IPS-18a (cell line): ENCODE measurements around the gene SASH1.

Experiments
- H3K27ac ChIP-seq: one replicate; pipeline ENCODE4 v1.5.1; 2013; ENCODE audit warnings: low read length
- H3K27me3 ChIP-seq: one replicate; pipeline ENCODE4 v1.6.1; 2013; ENCODE audit warnings: mild to moderate bottlenecking, low read length; ENCODE audit not compliant: control insufficient read depth, insufficient read depth
- H3K36me3 ChIP-seq: one replicate; pipeline ENCODE4 v1.6.1; 2013; ENCODE audit warnings: low read depth, low read length; ENCODE audit not compliant: control insufficient read depth
- H3K4me1 ChIP-seq: one replicate; pipeline ENCODE4 v1.6.1; 2013; ENCODE audit warnings: low read depth, low read length; ENCODE audit not compliant: control insufficient read depth
- H3K4me3 ChIP-seq: one replicate; pipeline ENCODE4 v1.5.1; 2013; ENCODE audit warnings: low read length
- H3K9ac ChIP-seq: one replicate; pipeline ENCODE4 v1.6.1; 2013; ENCODE audit warnings: mild to moderate bottlenecking, low read length, moderate library complexity
- H3K9me3 ChIP-seq: one replicate; pipeline ENCODE4 v1.6.1; 2013; ENCODE audit warnings: low read depth, low read length; ENCODE audit not compliant: control insufficient read depth

Gene SASH1

GRCh38 chr6:148414092-148414489 is 71.5 kb downstream of the SASH1 start:
- no peaks in the 10 kb centered on the region for H3K9me3 ChIP-seq
- H3K27me3 ChIP-seq, result no peaks in the 10 kb centered on the region
- no peak overlapping the region for H3K27ac ChIP-seq
- peaks cover 15% of the 10 kb centered on the region for H3K4me1 ChIP-seq
- H3K4me3 ChIP-seq, result no peak overlapping the region
- no peaks in the 10 kb centered on the region for H3K36me3 ChIP-seq
- H3K9ac ChIP-seq, result no peak overlapping the region

GRCh38 chr6:148414836-148415235 is 72.2 kb downstream of the SASH1 start:
- Histone ChIP-seq H3K9me3 (no peaks in the 10 kb centered on the region), H3K9ac (no peak overlapping the region), H3K4me3 (no peak overlapping the region), H3K4me1 (peaks cover 15% of the 10 kb centered on the region), H3K27me3 (no peaks in the 10 kb centered on the region), H3K27ac (no peak overlapping the region), H3K36me3 (no peaks in the 10 kb centered on the region)

GRCh38 chr6:148415511-148416260 is 73.0 kb downstream of the SASH1 start:
- Histone ChIP-seq H3K4me3 (no peak overlapping the region), H3K9ac (no peak overlapping the region), H3K4me1 (peaks cover 15% of the 10 kb centered on the region), H3K36me3 (no peaks in the 10 kb centered on the region), H3K9me3 (no peaks in the 10 kb centered on the region), H3K27ac (no peak overlapping the region), H3K27me3 (no peaks in the 10 kb centered on the region)

GRCh38 chr6:148416330-148416965 is 73.8 kb downstream of the SASH1 start:
- H3K9me3 ChIP-seq, result no peaks in the 10 kb centered on the region
- no peak overlapping the region for H3K27ac ChIP-seq
- H3K36me3 ChIP-seq, result no peaks in the 10 kb centered on the region
- peaks cover 15% of the 10 kb centered on the region for H3K4me1 ChIP-seq
- no peak overlapping the region for H3K9ac ChIP-seq
- no peaks in the 10 kb centered on the region for H3K27me3 ChIP-seq
- no peak overlapping the region for H3K4me3 ChIP-seq

GRCh38 chr6:148417045-148417444 is 74.4 kb downstream of the SASH1 start:
- Histone ChIP-seq H3K4me1 (peaks cover 15% of the 10 kb centered on the region), H3K4me3 (no peak overlapping the region), H3K36me3 (no peaks in the 10 kb centered on the region), H3K9ac (no peak overlapping the region), H3K9me3 (no peaks in the 10 kb centered on the region), H3K27me3 (no peaks in the 10 kb centered on the region), H3K27ac (no peak overlapping the region)

GRCh38 chr6:148419430-148419829 is 76.8 kb downstream of the SASH1 start:
- H3K27ac ChIP-seq, result no peak overlapping the region
- no peaks in the 10 kb centered on the region for H3K9me3 ChIP-seq
- no peaks in the 10 kb centered on the region for H3K27me3 ChIP-seq
- no peaks in the 10 kb centered on the region for H3K36me3 ChIP-seq
- no peaks in the 10 kb centered on the region for H3K4me1 ChIP-seq
- H3K9ac ChIP-seq, result no peak overlapping the region
- H3K4me3 ChIP-seq, result no peak overlapping the region

- Histone ChIP-seq H3K9ac (no peak overlapping the region), H3K27ac (no peak overlapping the region), H3K36me3 (no peaks in the 10 kb centered on the region), H3K27me3 (no peaks in the 10 kb centered on the region), H3K4me1 (no peaks in the 10 kb centered on the region), H3K9me3 (no peaks in the 10 kb centered on the region), H3K4me3 (no peak overlapping the region)
Measured at GRCh38 chr6:148422085-148422484, 79.4 kb downstream of the SASH1 start.

GRCh38 chr6:148423133-148423532 is 80.5 kb downstream of the SASH1 start:
- Histone ChIP-seq H3K4me1 (no peaks in the 10 kb centered on the region), H3K27me3 (no peaks in the 10 kb centered on the region), H3K4me3 (no peak overlapping the region), H3K36me3 (no peaks in the 10 kb centered on the region), H3K27ac (no peak overlapping the region), H3K9ac (no peak overlapping the region), H3K9me3 (no peaks in the 10 kb centered on the region)

- H3K4me3 ChIP-seq, result no peak overlapping the region
- H3K36me3 ChIP-seq, result no peaks in the 10 kb centered on the region
- no peak overlapping the region for H3K27ac ChIP-seq
- no peaks in the 10 kb centered on the region for H3K4me1 ChIP-seq
- H3K9me3 ChIP-seq, result no peaks in the 10 kb centered on the region
- H3K27me3 ChIP-seq, result no peaks in the 10 kb centered on the region
- no peak overlapping the region for H3K9ac ChIP-seq
Measured at GRCh38 chr6:148423601-148424270, 81.1 kb downstream of the SASH1 start.

- H3K9ac ChIP-seq, result no peak overlapping the region
Measured at GRCh38 chr6:148425443-148425842, 82.8 kb downstream of the SASH1 start.

GRCh38 chr6:148426317-148426977 is 83.8 kb downstream of the SASH1 start:
- Histone ChIP-seq H3K4me1 (no peaks in the 10 kb centered on the region), H3K36me3 (no peaks in the 10 kb centered on the region), H3K27ac (no peak overlapping the region), H3K27me3 (no peaks in the 10 kb centered on the region), H3K9ac (no peak overlapping the region), H3K9me3 (no peaks in the 10 kb centered on the region), H3K4me3 (no peak overlapping the region)

More at GRCh38 chr6:148425443-148425842, 82.8 kb downstream of the SASH1 start:
- H3K9me3 ChIP-seq, result no peaks in the 10 kb centered on the region
- no peaks in the 10 kb centered on the region for H3K27me3 ChIP-seq
- no peak overlapping the region for H3K4me3 ChIP-seq
- no peaks in the 10 kb centered on the region for H3K4me1 ChIP-seq
- no peaks in the 10 kb centered on the region for H3K36me3 ChIP-seq
- no peak overlapping the region for H3K27ac ChIP-seq
